CMK (cell line): ENCODE data around the gene PCNX3.
A peak's percentile ranks its signal among the peaks of the same experiment; 100 is the strongest.
"Not testable (repeated sequence)": the region's sequence is repeated elsewhere in the genome, so short reads cannot be mapped to it uniquely, and the experiment has no call there.

Source experiments
- DNase-seq: peaks from one replicate; pipeline ENCODE4 v3.0.0-alpha.2; 2010; ENCODE audit warnings: low read depth

The PCNX3 gene

GRCh38 chr11:65655570-65656332 lies 40.2 kb downstream of the PCNX3 start:
- DNase-seq, result no peak

GRCh38 chr11:65657426-65657825 lies 41.9 kb downstream of the PCNX3 start:
- no peak for DNase-seq

GRCh38 chr11:65658174-65659021 lies 42.8 kb downstream of the PCNX3 start:
- no peak for DNase-seq

- no peak for DNase-seq
Measured at GRCh38 chr11:65660038-65660437, 44.5 kb downstream of the PCNX3 start.

- not testable (repeated sequence) for DNase-seq
Measured at GRCh38 chr11:65660908-65661307, 45.3 kb downstream of the PCNX3 start.

GRCh38 chr11:65661599-65662246 lies 46.1 kb downstream of the PCNX3 start:
- DNase-seq, result no peak

GRCh38 chr11:65662247-65662798 lies 46.7 kb downstream of the PCNX3 start:
- DNase-seq, result no peak

- DNase-seq, result peak; percentile 79
Measured at GRCh38 chr11:65662799-65663638, 47.4 kb downstream of the PCNX3 start, which contains the start of gene RELA. Gene RELA (minus strand): TSS chr11:65662916. CDS start chr11:65662832, 84 bp downstream.

- DNase-seq, result no peak
Measured at GRCh38 chr11:65663639-65664200, 48.1 kb downstream of the PCNX3 start.

GRCh38 chr11:65672180-65672860 lies 56.7 kb downstream of the PCNX3 start:
- no peak for DNase-seq

- DNase-seq, result no peak
Measured at GRCh38 chr11:65672982-65673381, 57.4 kb downstream of the PCNX3 start.

- no peak for DNase-seq
Measured at GRCh38 chr11:65680192-65680743, 64.7 kb downstream of the PCNX3 start.

GRCh38 chr11:65683480-65683879 lies 67.9 kb downstream of the PCNX3 start:
- not testable (repeated sequence) for DNase-seq

- DNase-seq, result no peak
Measured at GRCh38 chr11:65685981-65686380, 70.4 kb downstream of the PCNX3 start.
